Mesenchymal stem cell (in vitro differentiated cells and primary cell): ENCODE data around the gene NDRG4.

ENCODE experiments used
- DNase-seq: peaks from one replicate; pipeline ENCODE4 v3.0.0-alpha.2; 2013
- H2AFZ ChIP-seq: one replicate; pipeline ENCODE4 v1.6.1; 2013; ENCODE audit warnings: low read depth, mild to moderate bottlenecking, control low read depth, inconsistent platforms, low read length, moderate library complexity
- H2AK5ac ChIP-seq: 2 replicates; pipeline ENCODE4 v1.6.1; 2013; ENCODE audit warnings: low read length, moderate library complexity, mild to moderate bottlenecking, inconsistent platforms; ENCODE audit not compliant: severe bottlenecking
- H2BK120ac ChIP-seq: one replicate; pipeline ENCODE4 v1.6.1; 2013; ENCODE audit warnings: low read depth, mild to moderate bottlenecking, inconsistent platforms, low read length, moderate library complexity
- H2BK12ac ChIP-seq, 2 experiments: one replicate each; pipeline ENCODE4 v1.6.1; 2013; ENCODE audit warnings: inconsistent platforms in 2 of 2, low read length in 2 of 2, mild to moderate bottlenecking in 2 of 2, moderate library complexity in 2 of 2, control low read depth in 1 of 2
- H2BK15ac ChIP-seq: one replicate; pipeline ENCODE4 v1.6.1; 2013; ENCODE audit warnings: mild to moderate bottlenecking, low read depth, inconsistent platforms; ENCODE audit not compliant: poor library complexity, severe bottlenecking
- H2BK5ac ChIP-seq: 2 replicates; pipeline ENCODE4 v1.6.1; 2013; ENCODE audit warnings: low read depth, mild to moderate bottlenecking, low read length, control low read depth, inconsistent platforms; ENCODE audit not compliant: poor library complexity, severe bottlenecking
- H3K14ac ChIP-seq, 2 experiments: one replicate each; pipeline ENCODE4 v1.6.1; 2013; ENCODE audit warnings: inconsistent platforms in 2 of 2, low read length in 2 of 2, control low read depth in 1 of 2, mild to moderate bottlenecking in 1 of 2, moderate library complexity in 1 of 2
- H3K18ac ChIP-seq, 2 experiments: one replicate each; pipeline ENCODE4 v1.6.1; 2013; ENCODE audit warnings: inconsistent platforms in 2 of 2, low read length in 2 of 2, control low read depth in 1 of 2, low read depth in 1 of 2, mild to moderate bottlenecking in 1 of 2
- H3K23ac ChIP-seq, 2 experiments: one replicate each; pipeline ENCODE4 v1.6.1; 2013; ENCODE audit warnings: inconsistent platforms in 2 of 2, low read length in 2 of 2, mild to moderate bottlenecking in 2 of 2, moderate library complexity in 2 of 2, control low read depth in 1 of 2
- H3K27ac ChIP-seq: 2 replicates; pipeline ENCODE4 v1.5.1; 2013; ENCODE audit warnings: mild to moderate bottlenecking, moderate library complexity, low read length, control low read depth, inconsistent platforms; ENCODE audit not compliant: poor library complexity, severe bottlenecking
- H3K27me3 ChIP-seq, 2 experiments: 2 replicates each; pipeline versions ENCODE4 v1.6.1 to v1.7.0; 2013; ENCODE audit warnings: low read length in 2 of 2, mild to moderate bottlenecking in 2 of 2, moderate library complexity in 2 of 2, control low read depth in 1 of 2, inconsistent platforms in 1 of 2; ENCODE audit not compliant: control insufficient read depth in 1 of 2, insufficient read depth in 1 of 2
- H3K36me3 ChIP-seq, 2 experiments: 2 replicates each; pipeline versions ENCODE4 v1.6.1 to v1.7.0; 2013; ENCODE audit warnings: low read length in 2 of 2, control low read depth in 1 of 2, inconsistent platforms in 1 of 2, low read depth in 1 of 2, mild to moderate bottlenecking in 1 of 2; ENCODE audit not compliant: insufficient read depth in 2 of 2, control insufficient read depth in 1 of 2
- H3K4ac ChIP-seq, 2 experiments: one replicate each; pipeline ENCODE4 v1.6.1; 2013; ENCODE audit warnings: inconsistent platforms in 2 of 2, low read length in 2 of 2, mild to moderate bottlenecking in 2 of 2, moderate library complexity in 2 of 2, control low read depth in 1 of 2, low read depth in 1 of 2
- H3K4me1 ChIP-seq: 2 replicates; pipeline ENCODE4 v1.6.1; 2013; ENCODE audit warnings: low read depth, low read length, control low read depth; ENCODE audit not compliant: control insufficient read depth, insufficient read depth
- H3K4me2 ChIP-seq: 2 replicates; pipeline ENCODE4 v1.6.1; 2013; ENCODE audit warnings: low read length, mild to moderate bottlenecking, inconsistent platforms; ENCODE audit not compliant: poor library complexity, severe bottlenecking
- H3K4me3 ChIP-seq, 2 experiments: 2 replicates each; pipeline versions ENCODE4 v1.5.1 to v1.7.0; 2013; ENCODE audit warnings: low read length in 2 of 2, mild to moderate bottlenecking in 2 of 2, control low read depth in 1 of 2, low read depth in 1 of 2; ENCODE audit not compliant: insufficient read depth in 1 of 2
- H3K79me1 ChIP-seq: replicated peaks from 2 replicates; pipeline ENCODE4 v1.6.1; 2013; ENCODE audit warnings: mild to moderate bottlenecking, control low read depth, low read length, inconsistent platforms; ENCODE audit not compliant: poor library complexity, severe bottlenecking
- H3K9ac ChIP-seq: 2 replicates; pipeline ENCODE4 v1.7.0; 2013; ENCODE audit warnings: mild to moderate bottlenecking, low read length, moderate library complexity
- H3K9me3 ChIP-seq: 2 replicates; pipeline ENCODE4 v1.7.0; 2013; ENCODE audit warnings: mild to moderate bottlenecking, low read length; ENCODE audit not compliant: control insufficient read depth
- H4K8ac ChIP-seq: one replicate; pipeline ENCODE4 v1.6.1; 2013; ENCODE audit warnings: inconsistent platforms, mild to moderate bottlenecking, low read length, moderate library complexity
- H4K91ac ChIP-seq: one replicate; pipeline ENCODE4 v1.6.1; 2013; ENCODE audit warnings: mild to moderate bottlenecking, low read length, inconsistent platforms
- WGBS: methylation state at CpG from one replicate; pipeline ENCODE4 v1.1.7; 2013; ENCODE audit warnings: mixed read lengths; 5-methylcytosine and 5-hydroxymethylcytosine counted together

The NDRG4 gene

DNA sequence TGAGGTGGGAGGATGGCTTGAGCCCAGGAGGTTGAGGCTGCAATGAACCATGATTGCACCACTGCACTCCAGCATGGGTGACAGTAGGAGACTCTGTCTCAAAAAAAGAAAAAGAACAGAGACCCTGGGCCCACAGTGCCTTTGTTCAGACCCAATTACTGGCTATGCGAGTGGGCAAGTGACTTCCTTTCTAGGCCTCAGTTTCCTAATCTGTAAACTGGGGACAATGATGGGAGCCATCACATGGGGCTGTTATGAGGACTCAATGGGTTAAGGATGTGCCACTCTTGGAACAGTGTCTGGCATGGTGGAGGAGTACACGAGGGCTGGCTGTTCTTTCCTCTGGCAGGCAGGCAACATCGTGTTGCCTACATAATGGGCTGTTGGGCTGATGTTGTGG is 47.3 kb upstream of the NDRG4 start:
- no peak overlapping the region for H2AFZ ChIP-seq
- H3K9ac ChIP-seq: no peak overlapping the region
- no peak overlapping the region for H4K8ac ChIP-seq
- DNase-seq: no peak
- no peak overlapping the region for H3K4me2 ChIP-seq
- no peaks in the 10 kb centered on the region for H3K9me3 ChIP-seq
- no peak overlapping the region for H3K23ac ChIP-seq
- H3K36me3 ChIP-seq: no peaks in the 10 kb centered on the region
- H4K91ac ChIP-seq: peak overlapping the region; percentile 43
- H2BK5ac ChIP-seq: no peak overlapping the region
- no peak overlapping the region for H3K4ac ChIP-seq
- H3K18ac ChIP-seq: peak overlapping the region in 1 of 2 experiments; percentile 42
- H3K14ac ChIP-seq: no peak overlapping the region
- no peaks in the 10 kb centered on the region for H3K4me1 ChIP-seq
- H3K27me3 ChIP-seq: peaks cover 0 to 40% of the 10 kb centered on the region in 2 experiments
- H2BK12ac ChIP-seq: peak overlapping the region in 1 of 2 experiments; percentile 72
- no peak overlapping the region for H2AK5ac ChIP-seq
- WGBS: 98% methylated on average over 3 of the region's 3 CpGs
- H2BK15ac ChIP-seq: no peak overlapping the region
- no peak overlapping the region for H3K27ac ChIP-seq
- no peak overlapping the region for H3K4me3 ChIP-seq
- no peak overlapping the region for H2BK120ac ChIP-seq
- no peaks in the 10 kb centered on the region for H3K79me1 ChIP-seq

DNA sequence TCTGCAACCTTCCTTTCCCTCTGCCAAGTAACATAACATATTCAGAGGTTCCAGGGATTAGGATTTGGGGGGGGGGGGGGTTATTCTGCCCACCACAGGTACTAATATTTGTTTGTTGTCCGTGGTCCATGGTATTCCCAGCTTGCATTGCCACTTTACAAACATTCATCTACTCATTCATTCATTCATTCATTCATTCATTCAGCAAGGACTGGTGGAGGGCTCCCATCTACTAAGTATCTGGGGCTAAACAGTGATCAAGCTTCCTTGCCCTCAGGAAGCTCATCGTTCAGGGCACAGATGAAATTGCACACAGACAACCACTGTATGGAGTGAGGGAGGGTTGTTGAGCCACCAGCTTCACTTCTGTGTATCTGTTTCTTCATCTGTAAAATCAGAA is 45.8 kb upstream of the NDRG4 start:
- no peak overlapping the region for H3K18ac ChIP-seq
- H3K4me2 ChIP-seq: no peak overlapping the region
- DNase-seq: no peak
- H2BK12ac ChIP-seq: no peak overlapping the region
- no peak overlapping the region for H3K27ac ChIP-seq
- H2BK5ac ChIP-seq: no peak overlapping the region
- no peak overlapping the region for H3K23ac ChIP-seq
- no peak overlapping the region for H2BK15ac ChIP-seq
- 94% methylated on average over 2 of the region's 2 CpGs for WGBS
- H3K14ac ChIP-seq: no peak overlapping the region
- no peak overlapping the region for H3K4me3 ChIP-seq
- H4K8ac ChIP-seq: no peak overlapping the region
- no peak overlapping the region for H2AFZ ChIP-seq
- no peaks in the 10 kb centered on the region for H3K79me1 ChIP-seq
- peaks cover 2% of the 10 kb centered on the region for H3K4me1 ChIP-seq
- H2AK5ac ChIP-seq: no peak overlapping the region
- H3K27me3 ChIP-seq: peaks cover 0 to 36% of the 10 kb centered on the region in 2 experiments
- H3K9me3 ChIP-seq: no peaks in the 10 kb centered on the region
- H3K9ac ChIP-seq: no peak overlapping the region
- H3K4ac ChIP-seq: no peak overlapping the region
- H3K36me3 ChIP-seq: no peaks in the 10 kb centered on the region
- no peak overlapping the region for H2BK120ac ChIP-seq
- H4K91ac ChIP-seq: no peak overlapping the region

DNA sequence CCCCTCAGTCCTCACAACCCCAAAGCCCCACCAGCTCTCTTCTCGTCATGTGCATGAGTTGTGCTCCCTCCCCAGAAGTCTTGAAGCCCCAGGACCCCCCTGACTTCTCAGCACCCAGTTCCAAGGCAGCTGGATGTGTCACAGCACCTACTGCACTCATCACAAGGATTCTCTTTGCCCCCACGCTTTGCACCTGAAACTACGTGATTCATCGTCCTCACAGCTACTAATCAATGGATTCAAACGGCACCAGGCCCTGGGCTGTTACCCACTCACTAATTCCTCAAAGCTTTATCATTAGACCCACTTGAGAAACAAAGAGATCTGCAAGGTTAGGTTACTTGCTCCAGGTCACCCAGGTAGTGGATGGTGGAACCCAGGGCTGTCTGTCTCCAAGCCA is 45.1 kb upstream of the NDRG4 start:
- no peak overlapping the region for H2BK12ac ChIP-seq
- DNase-seq: no peak
- WGBS: 82% methylated on average over 5 of the region's 5 CpGs

DNA sequence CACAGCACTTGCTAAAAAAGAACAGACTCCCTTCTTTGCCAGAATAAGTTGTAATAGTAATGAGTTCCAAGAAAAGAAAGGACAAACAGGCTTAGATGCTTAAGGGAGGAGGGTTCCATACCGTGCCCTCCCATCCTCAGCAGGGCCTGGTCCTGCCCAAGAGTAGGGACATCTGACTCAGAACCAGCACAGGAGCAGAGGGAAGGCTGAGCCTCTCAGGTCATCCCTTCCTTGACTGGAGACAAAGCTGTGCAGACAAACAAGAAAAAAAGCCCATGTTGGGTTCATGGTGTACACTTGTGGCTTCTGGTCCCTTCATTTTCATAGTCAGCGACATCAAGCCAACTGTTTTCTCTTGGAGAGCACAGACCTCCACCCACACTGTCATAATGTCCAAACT is 44.2 kb upstream of the NDRG4 start:
- H3K4me1 ChIP-seq: peaks cover 4% of the 10 kb centered on the region
- H3K79me1 ChIP-seq: no peaks in the 10 kb centered on the region
- 88% methylated on average over 2 of the region's 2 CpGs for WGBS
- peaks cover 0 to 26% of the 10 kb centered on the region in 2 experiments for H3K27me3 ChIP-seq
- no peak overlapping the region for H2AK5ac ChIP-seq
- no peak overlapping the region for H3K4me2 ChIP-seq
- H4K8ac ChIP-seq: no peak overlapping the region
- H3K9ac ChIP-seq: no peak overlapping the region
- H2BK5ac ChIP-seq: no peak overlapping the region
- H3K9me3 ChIP-seq: no peaks in the 10 kb centered on the region
- H2BK15ac ChIP-seq: no peak overlapping the region
- no peak overlapping the region for H3K18ac ChIP-seq
- H2BK12ac ChIP-seq: no peak overlapping the region
- H4K91ac ChIP-seq: no peak overlapping the region
- H3K27ac ChIP-seq: no peak overlapping the region
- H3K4me3 ChIP-seq: no peak overlapping the region
- H3K14ac ChIP-seq: no peak overlapping the region
- no peak for DNase-seq
- no peak overlapping the region for H2BK120ac ChIP-seq
- no peak overlapping the region for H2AFZ ChIP-seq
- H3K23ac ChIP-seq: no peak overlapping the region
- H3K4ac ChIP-seq: no peak overlapping the region
- no peaks in the 10 kb centered on the region for H3K36me3 ChIP-seq

More for the DNA sequence above, 45.1 kb upstream of the NDRG4 start:
- H3K4me1 ChIP-seq: peaks cover 4% of the 10 kb centered on the region
- no peak overlapping the region for H3K4me3 ChIP-seq
- no peak overlapping the region for H3K9ac ChIP-seq
- no peak overlapping the region for H3K14ac ChIP-seq
- no peak overlapping the region for H4K91ac ChIP-seq
- H2AFZ ChIP-seq: no peak overlapping the region
- no peak overlapping the region for H2BK15ac ChIP-seq
- H3K27me3 ChIP-seq: peaks cover 0 to 30% of the 10 kb centered on the region in 2 experiments
- H3K4ac ChIP-seq: no peak overlapping the region
- no peak overlapping the region for H3K4me2 ChIP-seq
- no peak overlapping the region for H3K23ac ChIP-seq
- H4K8ac ChIP-seq: no peak overlapping the region
- no peaks in the 10 kb centered on the region for H3K9me3 ChIP-seq
- no peak overlapping the region for H3K18ac ChIP-seq
- H3K27ac ChIP-seq: no peak overlapping the region
- H2BK5ac ChIP-seq: no peak overlapping the region
- H3K79me1 ChIP-seq: no peaks in the 10 kb centered on the region
- no peaks in the 10 kb centered on the region for H3K36me3 ChIP-seq
- no peak overlapping the region for H2BK120ac ChIP-seq
- no peak overlapping the region for H2AK5ac ChIP-seq
